RPMI8226 (cell line): ENCODE data around the gene ABI3BP.

Source experiments
- DNase-seq: peaks from one replicate; pipeline ENCODE4 v3.0.0-alpha.2; 2015

ABI3BP gene

GRCh38 chr3:100879195-100879810, 113.9 kb downstream of the ABI3BP start:
- no peak for DNase-seq

GRCh38 chr3:100877286-100877685, 115.9 kb downstream of the ABI3BP start:
- DNase-seq = no peak

- peak; percentile 32 for DNase-seq
These were observed 118.0 kb downstream of the ABI3BP start for GRCh38 chr3:100875239-100875638.

GRCh38 chr3:100873611-100874010, 119.6 kb downstream of the ABI3BP start:
- no peak for DNase-seq

- no peak for DNase-seq
These were observed 121.9 kb downstream of the ABI3BP start for GRCh38 chr3:100871306-100871705.

- no peak for DNase-seq
These were observed 123.4 kb downstream of the ABI3BP start for GRCh38 chr3:100869787-100870186.

- DNase-seq = no peak
These were observed 124.3 kb downstream of the ABI3BP start for GRCh38 chr3:100868894-100869293.

GRCh38 chr3:100868096-100868495, 125.1 kb downstream of the ABI3BP start:
- no peak for DNase-seq

GRCh38 chr3:100865442-100865841, 127.8 kb downstream of the ABI3BP start:
- DNase-seq = no peak

GRCh38 chr3:100864471-100865250, 128.6 kb downstream of the ABI3BP start:
- no peak for DNase-seq

- DNase-seq = no peak
These were observed 135.4 kb downstream of the ABI3BP start for GRCh38 chr3:100857863-100858262.

GRCh38 chr3:100856821-100857220, 136.4 kb downstream of the ABI3BP start:
- DNase-seq = no peak

- DNase-seq = no peak
These were observed 140.4 kb downstream of the ABI3BP start for GRCh38 chr3:100852840-100853239.

GRCh38 chr3:100850701-100851100, 142.5 kb downstream of the ABI3BP start:
- no peak for DNase-seq

- no peak for DNase-seq
These were observed 143.1 kb downstream of the ABI3BP start for GRCh38 chr3:100850156-100850555.

- no peak for DNase-seq
These were observed 148.9 kb downstream of the ABI3BP start for GRCh38 chr3:100844063-100844936.

- no peak for DNase-seq
These were observed 155.1 kb downstream of the ABI3BP start for GRCh38 chr3:100838157-100838556.

- DNase-seq = no peak
These were observed 156.6 kb downstream of the ABI3BP start for GRCh38 chr3:100836661-100837060.

GRCh38 chr3:100834332-100834731, 158.9 kb downstream of the ABI3BP start:
- DNase-seq = no peak

GRCh38 chr3:100833483-100833882, 159.7 kb downstream of the ABI3BP start:
- no peak for DNase-seq

- DNase-seq = no peak
These were observed 161.6 kb downstream of the ABI3BP start for GRCh38 chr3:100831629-100832028.

GRCh38 chr3:100830931-100831330, 162.3 kb downstream of the ABI3BP start:
- no peak for DNase-seq

- DNase-seq = no peak
These were observed 167.6 kb downstream of the ABI3BP start for GRCh38 chr3:100825574-100825973.

GRCh38 chr3:100815583-100815982, 177.6 kb downstream of the ABI3BP start:
- DNase-seq = no peak
